ENCODE measurements around the gene GPR68.
"Not testable (repeated sequence)": the region's sequence is repeated elsewhere in the genome, so short reads cannot be mapped to it uniquely, and the experiment has no call there.

Gene GPR68

GRCh38 chr14:91187271-91187670, 57.2 kb downstream of the GPR68 start:
- DNase-seq: no peak

- DNase-seq: no peak
These were observed 57.9 kb downstream of the GPR68 start for GRCh38 chr14:91186515-91187066.

- no peak for DNase-seq
These were observed 58.8 kb downstream of the GPR68 start for GRCh38 chr14:91185721-91186120.

- no peak for DNase-seq
These were observed 59.9 kb downstream of the GPR68 start for GRCh38 chr14:91184559-91184958.

- DNase-seq: not testable (repeated sequence)
These were observed 61.8 kb downstream of the GPR68 start for GRCh38 chr14:91182753-91183152.

All from AML-193 (cell line).